GM18951 (cell line): ENCODE results near the gene TMCO4.
"Not testable (repeated sequence)": the region's sequence is repeated elsewhere in the genome, so short reads cannot be mapped to it uniquely, and the experiment has no call there.

Experiments
- POLR2A ChIP-seq: IDR thresholded peaks from 4 replicates; pipeline ENCODE4 v1.6.1; 2011; ENCODE audit warnings: mild to moderate bottlenecking; ENCODE audit not compliant: insufficient read length, insufficient read depth; ENCODE audit errors: extremely low read depth
- in situ Hi-C: fragments of 300-500 bp; cut with MboI; formaldehyde crosslinking; loops from one replicate; pipeline ENCODE4 v1.12.0; 2022; ENCODE audit warnings: low sequenced_read_pairs, mixed read lengths, inconsistent platforms; ENCODE audit not compliant: unreplicated experiment

The TMCO4 gene

GRCh38 chr1:19799230-19800075 lies at the start of gene TMCO4:
TSS of gene TMCO4 (minus strand) at chr1:19799916. CDS start at chr1:19780758, 19,158 bp downstream.
- in situ Hi-C loops = no loop called here
- TF ChIP-seq POLR2A = peak; percentile 56

- in situ Hi-C loops = not testable (repeated sequence)
These were observed 49.6 kb upstream of the TMCO4 start for GRCh38 chr1:19849307-19849706.

- in situ Hi-C loops = not testable (repeated sequence)
These were observed 47.6 kb upstream of the TMCO4 start for GRCh38 chr1:19847334-19847733.

GRCh38 chr1:19846338-19846737 lies 46.6 kb upstream of the TMCO4 start:
- in situ Hi-C loops = no loop called here
- no peak for TF ChIP-seq POLR2A

- no peak for TF ChIP-seq POLR2A
- in situ Hi-C loops = no loop called here
These were observed 45.8 kb upstream of the TMCO4 start for GRCh38 chr1:19845555-19845954.

GRCh38 chr1:19844731-19845495 lies 45.2 kb upstream of the TMCO4 start:
- TF ChIP-seq POLR2A = no peak
- in situ Hi-C loops = no loop called here

GRCh38 chr1:19840228-19840627 lies 40.5 kb upstream of the TMCO4 start:
- no peak for TF ChIP-seq POLR2A
- in situ Hi-C loops = no loop called here

GRCh38 chr1:19837866-19838265 lies 38.1 kb upstream of the TMCO4 start:
- in situ Hi-C loops = no loop called here
- no peak for TF ChIP-seq POLR2A

- in situ Hi-C loops = no loop called here
- TF ChIP-seq POLR2A = no peak
These were observed 35.9 kb upstream of the TMCO4 start for GRCh38 chr1:19835578-19835977.

- TF ChIP-seq POLR2A = no peak
- in situ Hi-C loops = no loop called here
These were observed 31.7 kb upstream of the TMCO4 start for GRCh38 chr1:19831441-19831840.

GRCh38 chr1:19828546-19828945 lies 28.8 kb upstream of the TMCO4 start:
- no peak for TF ChIP-seq POLR2A

GRCh38 chr1:19825298-19825697 lies 25.6 kb upstream of the TMCO4 start:
- in situ Hi-C loops = no loop called here
- no peak for TF ChIP-seq POLR2A

More at GRCh38 chr1:19828546-19828945, 28.8 kb upstream of the TMCO4 start:
- in situ Hi-C loops = no loop called here

GRCh38 chr1:19824541-19824940 lies 24.8 kb upstream of the TMCO4 start:
- in situ Hi-C loops = no loop called here
- no peak for TF ChIP-seq POLR2A

GRCh38 chr1:19824036-19824435 lies 24.3 kb upstream of the TMCO4 start:
- in situ Hi-C loops = no loop called here
- no peak for TF ChIP-seq POLR2A
